GM12874 (cell line): ENCODE results near the gene STRIP1.

Source experiments
- TF ChIP-seq, protein P1 (sequence below): IDR thresholded peaks from 2 replicates; pipeline ENCODE4 v1.5.1; 2011; ENCODE audit warnings: low read depth, mild to moderate bottlenecking, control low read depth, low read length, moderate library complexity; ENCODE audit not compliant: insufficient read depth

The STRIP1 gene

GRCh38 chr1:110047463-110047862, 13.0 kb downstream of the STRIP1 start:
- TF ChIP-seq, protein P1, sequence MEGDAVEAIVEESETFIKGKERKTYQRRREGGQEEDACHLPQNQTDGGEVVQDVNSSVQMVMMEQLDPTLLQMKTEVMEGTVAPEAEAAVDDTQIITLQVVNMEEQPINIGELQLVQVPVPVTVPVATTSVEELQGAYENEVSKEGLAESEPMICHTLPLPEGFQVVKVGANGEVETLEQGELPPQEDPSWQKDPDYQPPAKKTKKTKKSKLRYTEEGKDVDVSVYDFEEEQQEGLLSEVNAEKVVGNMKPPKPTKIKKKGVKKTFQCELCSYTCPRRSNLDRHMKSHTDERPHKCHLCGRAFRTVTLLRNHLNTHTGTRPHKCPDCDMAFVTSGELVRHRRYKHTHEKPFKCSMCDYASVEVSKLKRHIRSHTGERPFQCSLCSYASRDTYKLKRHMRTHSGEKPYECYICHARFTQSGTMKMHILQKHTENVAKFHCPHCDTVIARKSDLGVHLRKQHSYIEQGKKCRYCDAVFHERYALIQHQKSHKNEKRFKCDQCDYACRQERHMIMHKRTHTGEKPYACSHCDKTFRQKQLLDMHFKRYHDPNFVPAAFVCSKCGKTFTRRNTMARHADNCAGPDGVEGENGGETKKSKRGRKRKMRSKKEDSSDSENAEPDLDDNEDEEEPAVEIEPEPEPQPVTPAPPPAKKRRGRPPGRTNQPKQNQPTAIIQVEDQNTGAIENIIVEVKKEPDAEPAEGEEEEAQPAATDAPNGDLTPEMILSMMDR, result no peak

DNA sequence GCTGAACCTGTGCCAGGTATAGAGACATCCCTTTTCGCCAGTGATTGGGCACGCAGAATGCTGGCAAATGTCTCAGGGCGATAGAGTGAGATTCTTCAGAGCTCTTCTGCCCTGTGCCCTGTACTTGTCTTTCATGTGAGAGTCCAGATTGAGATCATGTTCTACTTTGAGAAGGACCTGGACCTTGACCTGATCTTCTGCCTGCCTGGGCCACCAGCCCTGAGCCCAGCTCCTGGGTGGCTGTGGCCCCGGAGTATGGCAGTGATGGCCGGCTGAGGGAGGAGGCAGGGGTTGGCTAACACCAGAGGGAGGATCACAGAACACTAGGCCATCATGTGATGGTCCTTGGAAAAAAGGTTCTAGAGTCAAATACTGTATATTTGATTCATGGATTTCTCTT, 13.8 kb downstream of the STRIP1 start:
- TF ChIP-seq, protein P1, result no peak

DNA sequence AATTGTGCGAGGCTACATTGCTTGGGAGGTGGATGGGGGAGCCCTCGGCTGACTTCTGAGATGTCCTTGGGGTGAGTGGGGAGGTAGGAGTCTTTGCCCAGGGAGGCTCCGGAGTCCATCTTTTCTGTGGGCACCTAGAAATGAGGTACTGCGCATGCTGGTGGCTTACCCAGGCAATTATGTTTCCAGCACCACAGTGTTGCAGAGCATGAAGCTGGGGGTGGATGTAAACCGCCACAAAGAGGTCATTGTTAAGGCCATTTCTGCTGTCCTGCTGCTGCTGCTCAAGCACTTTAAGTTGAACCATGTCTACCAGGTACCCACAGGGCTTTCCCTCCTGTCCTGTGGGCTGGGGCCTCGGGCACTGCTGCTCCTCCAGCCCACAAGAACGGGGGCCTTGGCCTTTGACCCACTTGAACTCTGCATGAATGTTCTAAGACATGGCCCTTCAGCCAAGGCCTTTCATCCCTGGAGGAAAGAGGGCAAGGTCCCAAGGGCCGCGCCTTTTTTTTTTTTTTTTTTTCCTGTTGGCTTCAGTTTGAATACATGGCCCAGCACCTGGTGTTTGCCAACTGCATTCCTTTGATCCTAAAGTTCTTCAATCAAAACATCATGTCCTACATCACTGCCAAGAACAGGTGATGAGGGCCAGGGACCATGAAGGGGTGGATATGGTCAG, 14.6 kb downstream of the STRIP1 start:
- TF ChIP-seq, protein P1, result no peak

GRCh38 chr1:110049801-110050601, 15.6 kb downstream of the STRIP1 start:
- TF ChIP-seq, protein P1, result no peak

- TF ChIP-seq, protein P1, result no peak
Observed at GRCh38 chr1:110050602-110051261, 16.3 kb downstream of the STRIP1 start.

DNA sequence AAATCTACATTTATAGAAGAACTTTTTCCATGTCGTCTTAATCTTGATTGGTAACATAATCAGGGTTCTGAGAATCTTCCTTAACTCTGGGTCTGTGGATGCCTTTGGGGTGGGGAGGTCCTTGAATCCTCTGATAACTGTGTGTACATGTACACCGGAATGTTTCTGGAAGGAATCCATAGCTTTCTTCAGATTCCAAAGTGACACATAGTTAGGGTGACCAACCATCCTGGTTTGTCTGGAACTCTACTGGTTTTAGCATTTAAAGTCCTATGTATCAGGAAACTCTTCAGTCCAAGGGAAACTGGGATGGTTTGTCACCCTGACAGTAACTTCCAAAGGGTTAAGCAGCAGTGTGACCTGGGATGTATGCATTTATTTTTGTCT, 16.8 kb downstream of the STRIP1 start:
- TF ChIP-seq, protein P1, result no peak
